ENCODE measurements around the gene CDT1. TPM values are rescaled to one million over a fixed set of nuclear protein-coding genes. Genes with fewer than 3 reads are reported as not detected.

Gene CDT1
- total and polyA plus RNA-seq, 2 experiments from 2014 or later: 32.6 to 187 TPM

GRCh38 chr16:88815227-88815626 is 11.6 kb downstream of the CDT1 start:
- no peak overlapping the region for H3K4me3 Mint-ChIP-seq
- H3K36me3 Mint-ChIP-seq (ENCODE audit: low read depth): peaks cover 7% of the 10 kb centered on the region; the same call in 2 of the 3 replicates
- Histone ChIP-seq H3K27me3 (ENCODE audit: insufficient read depth) (no peaks in the 10 kb centered on the region), H3K79me2 (replicated peaks; ENCODE audit: insufficient read depth) (peaks cover 12% of the 10 kb centered on the region), H3K27ac (ENCODE audit: low read depth) (no peak overlapping the region), H3F3A (replicated peaks; ENCODE audit: low read depth) (peaks cover 12% of the 10 kb centered on the region; the same call in 1 of the 2 replicates), H3K4me1 (ENCODE audit: insufficient read depth) (no peaks in the 10 kb centered on the region; the same call in 1 of the 2 replicates), H4K20me1 (replicated peaks; ENCODE audit: insufficient read depth) (no peaks in the 10 kb centered on the region; the same call in 1 of the 2 replicates), H3K36me3 (ENCODE audit: insufficient read depth) (peaks cover 5% of the 10 kb centered on the region; the same call in 1 of the 2 replicates), H3K4me3 (no peak overlapping the region), H3K9me2 (ENCODE audit: insufficient read depth) (no peaks in the 10 kb centered on the region), H3K4me2 (no peak overlapping the region), H2AFZ (no peak overlapping the region)
- no peak overlapping the region for H3K27ac Mint-ChIP-seq
- peaks cover 17% of the 10 kb centered on the region for H3K27me3 Mint-ChIP-seq (ENCODE audit: insufficient read depth, low read depth, poor library complexity)
- ATAC-seq (no peak), DNase-seq (ENCODE audit: low spot score) (no peak)
- H3K9me3 Mint-ChIP-seq: no peaks in the 10 kb centered on the region
- H3K4me1 Mint-ChIP-seq: peaks cover 13% of the 10 kb centered on the region; the same call in 2 of the 3 replicates
- TF ChIP-seq ZNF114 (CRISPR knock-in tag; IDR thresholded peaks at IDR 0.05) (no peak), POLR2AphosphoS5 (IDR thresholded peaks at IDR 0.05; ENCODE audit: low read depth) (no peak)

GRCh38 chr16:88815901-88816589 is 12.5 kb downstream of the CDT1 start:
- no peak overlapping the region for H3K4me3 ChIP-seq
- H2AFZ ChIP-seq: no peak overlapping the region
- Mint-ChIP-seq H3K4me3 (no peak overlapping the region), H3K27me3 (ENCODE audit: insufficient read depth, low read depth, poor library complexity) (peaks cover 10% of the 10 kb centered on the region), H3K36me3 (ENCODE audit: low read depth) (no peaks in the 10 kb centered on the region), H3K27ac (no peak overlapping the region), H3K9me3 (no peaks in the 10 kb centered on the region), H3K4me1 (peaks cover 12% of the 10 kb centered on the region; the same call in 1 of the 3 replicates)
- H3K79me2 ChIP-seq (replicated peaks; ENCODE audit: insufficient read depth): peaks cover 4% of the 10 kb centered on the region
- DNase-seq (ENCODE audit: low spot score) (peak; percentile 63), ATAC-seq (peak; percentile 30)
- no peak overlapping the region for H3K27ac ChIP-seq (ENCODE audit: low read depth)
- H3K4me2 ChIP-seq: no peak overlapping the region
- no peaks in the 10 kb centered on the region for H3K4me1 ChIP-seq (ENCODE audit: insufficient read depth)
- H3F3A ChIP-seq (replicated peaks; ENCODE audit: low read depth): peaks cover 3% of the 10 kb centered on the region; the same call in 1 of the 2 replicates
- H4K20me1 ChIP-seq (replicated peaks; ENCODE audit: insufficient read depth): no peaks in the 10 kb centered on the region
- H3K27me3 ChIP-seq (ENCODE audit: insufficient read depth): no peaks in the 10 kb centered on the region
- no peaks in the 10 kb centered on the region for H3K36me3 ChIP-seq (ENCODE audit: insufficient read depth)
- H3K9me2 ChIP-seq (ENCODE audit: insufficient read depth): no peaks in the 10 kb centered on the region
- TF ChIP-seq ZNF331 (CRISPR knock-in tag; IDR thresholded peaks at IDR 0.05; ENCODE audit: low read depth) (no peak), STAT1 (IDR thresholded peaks at IDR 0.05; ENCODE audit: unreplicated experiment) (no peak), REST (IDR thresholded peaks at IDR 0.05; ENCODE audit: unreplicated experiment) (no peak), CTCF (conservative IDR thresholded peaks at IDR 0.05; ENCODE audit: low read depth in 2 of 2) (peak; percentile 64 to 88), ZNF114 (CRISPR knock-in tag; IDR thresholded peaks at IDR 0.05) (no peak), CREB1 (CRISPR knock-in tag; IDR thresholded peaks at IDR 0.05; ENCODE audit: low read depth) (no peak), ETS1 (IDR thresholded peaks at IDR 0.05) (no peak), JUNB (IDR thresholded peaks at IDR 0.05; ENCODE audit: unreplicated experiment) (no peak), EZH2phosphoT487 (IDR thresholded peaks at IDR 0.05; ENCODE audit: unreplicated experiment) (no peak), POLR2AphosphoS5 (IDR thresholded peaks at IDR 0.05; ENCODE audit: low read depth) (peak; percentile 25; the same call in 1 of the 2 replicates), EZH2 (IDR thresholded peaks at IDR 0.05; ENCODE audit: low read depth, unreplicated experiment) (no peak)
